Stimulated activated naive CD4-positive, alpha-beta T cell treated with Interleukin-2 at 50 U/mL for 16 hours (primary cell): ENCODE measurements around the gene PRIM1.
"Not testable (repeated sequence)": the region's sequence is repeated elsewhere in the genome, so short reads cannot be mapped to it uniquely, and the experiment has no call there.

ENCODE experiments used
- DNase-seq: peaks from one replicate; lab custom pipeline; 2025; lab: John Stamatoyannopoulos, UW

Gene PRIM1

DNA sequence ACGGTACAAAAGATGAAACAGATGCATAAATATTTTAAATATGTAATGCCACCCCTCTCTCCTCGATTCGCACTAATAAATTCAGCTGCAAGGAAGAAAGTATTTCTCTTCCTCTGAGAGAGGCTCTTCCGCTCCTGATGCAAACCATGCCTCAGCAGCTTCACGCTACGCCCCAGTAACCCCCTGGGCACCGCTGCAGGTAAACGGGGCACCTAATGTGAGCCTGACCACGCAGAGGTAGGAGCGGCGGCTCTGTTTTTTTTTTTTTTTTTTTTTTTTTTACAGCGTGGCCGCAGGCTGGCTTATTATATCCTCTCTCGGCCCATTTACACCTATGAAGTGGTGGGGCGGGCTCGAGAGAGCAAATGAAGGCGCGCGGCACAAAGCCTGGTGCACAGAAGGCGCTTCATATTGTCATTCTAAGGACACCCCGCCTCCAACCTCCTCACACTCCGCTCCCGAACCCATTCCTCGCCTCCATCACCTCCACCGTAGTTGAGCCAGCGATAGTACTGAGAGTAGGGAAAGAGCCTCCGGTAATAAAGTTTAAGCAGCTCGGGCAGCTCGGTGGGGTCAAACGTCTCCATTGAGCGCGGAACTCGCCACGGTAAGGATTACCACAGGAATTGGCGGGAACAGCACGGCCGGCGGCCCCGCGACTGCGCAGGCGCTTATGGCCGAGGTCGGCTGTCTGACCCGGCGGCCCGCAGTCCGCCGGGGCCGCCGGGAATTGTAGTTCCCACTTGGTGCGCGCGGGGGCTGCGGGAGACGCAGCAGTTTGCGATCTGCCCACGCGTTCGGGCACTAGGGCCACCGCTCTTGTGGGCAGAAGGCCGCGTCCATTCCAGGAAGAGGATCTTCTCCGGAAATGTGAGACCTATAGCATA is at the start of gene PRIM1:
Gene PRIM1, minus strand, starts transcription at position 612 of the 887 bp plus-strand sequence. Its CDS starts 25 bp downstream, at position 587.
- DNase-seq, result peak; percentile 85

DNA sequence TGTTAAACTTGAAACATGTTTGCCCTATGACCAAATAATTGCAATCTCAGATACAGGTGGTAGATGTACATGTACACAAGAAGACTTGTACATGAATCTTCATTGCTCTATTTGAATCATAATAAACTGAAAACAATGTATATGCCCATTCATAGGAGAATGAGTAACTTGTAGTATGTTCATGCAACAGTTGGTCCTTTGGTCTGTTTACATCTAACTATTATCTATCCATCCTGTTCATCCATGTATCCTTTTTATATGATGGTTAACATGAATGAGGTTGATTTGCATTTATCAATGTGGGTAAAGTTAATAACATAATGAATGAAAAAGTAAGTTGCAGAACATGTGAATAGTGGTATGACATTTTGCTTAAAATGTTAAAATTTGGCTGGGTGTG is 48.1 kb upstream of the PRIM1 start:
- DNase-seq, result no peak

DNA sequence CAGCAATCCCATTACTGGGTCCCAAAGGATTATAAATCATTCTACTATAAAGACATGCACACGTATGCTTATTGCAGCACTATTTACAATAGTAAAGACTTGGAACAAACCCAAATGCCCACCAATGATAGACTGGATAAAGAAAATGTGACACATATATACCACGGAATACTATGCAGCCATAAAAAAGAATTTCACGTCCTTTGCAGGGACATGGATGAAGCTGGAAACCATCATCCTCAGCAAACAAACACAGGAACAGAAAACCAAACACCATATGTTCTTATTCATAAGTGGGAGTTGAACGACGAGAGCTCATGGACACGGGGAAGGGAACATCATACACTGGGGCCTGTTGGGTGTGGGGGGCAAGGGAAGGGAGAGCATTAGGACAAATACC is 47.2 kb upstream of the PRIM1 start:
- DNase-seq, result not testable (repeated sequence)

DNA sequence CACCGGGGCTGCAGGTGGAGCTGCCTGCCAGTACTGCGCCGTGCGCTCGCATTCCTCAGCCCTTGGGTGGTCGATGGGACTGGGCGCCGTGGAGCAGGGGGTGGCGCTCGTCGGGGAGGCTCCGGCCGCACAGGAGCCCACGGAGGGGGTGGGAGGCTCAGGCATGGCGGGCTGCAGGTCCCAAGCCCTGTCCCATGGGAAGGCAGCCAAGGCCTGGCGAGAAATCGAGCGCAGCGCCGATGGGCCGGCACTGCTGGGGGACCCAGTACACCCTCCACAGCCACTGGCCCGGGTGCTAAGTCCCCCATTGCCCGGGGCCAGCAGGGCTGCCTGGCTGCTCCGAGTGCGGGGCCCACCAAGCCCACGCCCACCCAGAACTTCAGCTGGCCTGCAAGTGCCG is 43.7 kb upstream of the PRIM1 start:
- DNase-seq, result not testable (repeated sequence)

DNA sequence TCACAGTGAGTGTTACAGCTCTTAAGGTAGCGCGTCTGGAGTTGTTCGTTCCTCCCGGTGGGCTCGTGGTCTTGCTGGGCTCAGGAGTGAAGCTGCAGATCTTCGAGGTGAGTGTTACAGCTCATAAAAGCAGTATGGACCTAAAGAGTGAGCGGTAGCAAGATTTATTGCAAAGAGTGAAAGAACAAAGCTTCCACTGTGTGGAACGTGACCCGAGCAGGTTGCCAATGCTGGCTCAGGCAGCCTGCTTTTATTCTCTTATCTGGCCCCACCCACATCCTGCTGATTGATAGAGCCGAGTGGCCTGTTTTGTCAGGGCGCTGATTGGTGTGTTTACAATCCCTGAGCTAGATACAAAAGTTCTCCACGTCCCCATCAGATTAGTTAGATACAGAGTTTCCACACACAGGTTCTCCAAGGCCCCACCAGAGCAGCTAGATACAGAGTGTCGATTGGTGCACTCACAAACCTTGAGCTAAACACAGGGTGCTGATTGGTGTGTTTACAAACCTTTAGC is 43.0 kb upstream of the PRIM1 start:
- DNase-seq, result not testable (repeated sequence)

DNA sequence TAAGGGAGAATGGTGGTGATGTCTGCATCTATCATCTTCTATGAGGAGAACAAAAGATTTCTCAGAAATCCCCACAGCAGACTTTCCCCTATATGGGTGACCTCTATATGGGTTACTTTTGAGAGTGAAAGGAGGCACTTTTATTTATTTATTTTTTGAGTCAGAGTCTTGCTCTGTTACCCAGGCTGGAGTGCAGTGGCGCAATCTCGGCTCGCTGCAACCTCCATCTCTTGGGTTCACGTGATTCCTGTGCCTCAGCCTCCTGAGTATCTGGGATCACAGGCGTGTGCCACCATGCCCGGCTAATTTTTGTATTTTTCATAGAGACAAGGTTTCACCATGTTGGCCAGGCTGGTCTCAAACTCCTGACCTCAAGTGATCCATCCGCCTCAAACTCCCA is 41.0 kb upstream of the PRIM1 start:
- DNase-seq, result not testable (repeated sequence)

DNA sequence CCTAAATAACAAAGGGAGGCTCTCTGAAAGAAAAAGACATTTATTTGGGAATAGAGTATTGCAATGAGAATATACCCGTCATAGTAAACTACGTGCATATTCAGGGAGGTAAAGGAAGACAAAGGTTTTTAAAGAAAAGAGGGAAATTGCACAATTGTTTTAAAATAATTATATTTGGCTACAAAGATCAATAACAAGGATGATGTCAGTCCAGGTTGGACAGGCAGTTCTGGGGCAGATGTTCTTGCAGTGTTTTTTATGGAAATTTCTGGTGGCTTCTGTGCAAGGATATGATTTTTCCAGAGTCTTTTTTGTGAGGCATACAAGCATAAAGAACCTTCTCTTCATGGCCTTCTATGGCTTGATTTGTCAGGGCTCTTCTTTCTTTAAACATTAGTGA is 40.6 kb upstream of the PRIM1 start:
- DNase-seq, result no peak

DNA sequence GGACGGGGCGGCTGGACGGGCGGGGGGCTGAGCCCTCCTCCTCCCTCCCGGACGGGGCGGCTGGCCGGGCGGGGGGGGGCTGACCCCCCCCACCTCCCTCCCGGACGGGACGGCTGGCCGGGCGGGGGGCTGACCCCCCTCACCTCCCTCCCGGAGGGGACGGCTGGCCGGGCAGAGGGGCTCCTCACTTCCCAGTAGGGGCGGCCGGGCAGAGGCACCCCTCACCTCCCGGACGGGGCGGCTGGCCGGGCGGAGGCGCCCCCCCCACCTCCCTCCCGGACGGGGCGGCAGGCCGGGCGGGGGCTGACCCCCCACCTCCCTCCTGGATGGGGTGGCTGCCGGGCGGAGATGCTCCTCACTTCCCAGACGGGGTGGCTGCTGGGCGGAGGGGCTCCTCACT is 37.3 kb upstream of the PRIM1 start:
- DNase-seq, result not testable (repeated sequence)

DNA sequence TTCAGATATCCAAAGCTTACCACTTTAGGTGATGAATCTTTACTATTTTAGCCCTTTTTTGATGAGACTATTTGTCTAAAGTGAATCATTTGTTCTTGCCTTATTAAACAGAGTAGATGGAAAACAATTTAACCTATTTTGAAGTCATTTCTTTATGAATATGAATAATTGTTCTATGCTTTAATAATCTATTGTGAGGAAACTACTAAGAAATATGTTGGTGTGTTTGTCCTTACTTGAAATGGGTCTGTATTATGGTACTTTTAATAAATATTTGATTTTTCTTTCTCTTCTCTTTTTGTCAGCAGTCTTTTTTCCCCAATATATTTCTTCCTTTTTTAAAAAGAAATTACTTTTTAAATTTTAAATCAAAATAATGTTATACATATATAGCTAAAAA is 35.4 kb upstream of the PRIM1 start:
- DNase-seq, result no peak

DNA sequence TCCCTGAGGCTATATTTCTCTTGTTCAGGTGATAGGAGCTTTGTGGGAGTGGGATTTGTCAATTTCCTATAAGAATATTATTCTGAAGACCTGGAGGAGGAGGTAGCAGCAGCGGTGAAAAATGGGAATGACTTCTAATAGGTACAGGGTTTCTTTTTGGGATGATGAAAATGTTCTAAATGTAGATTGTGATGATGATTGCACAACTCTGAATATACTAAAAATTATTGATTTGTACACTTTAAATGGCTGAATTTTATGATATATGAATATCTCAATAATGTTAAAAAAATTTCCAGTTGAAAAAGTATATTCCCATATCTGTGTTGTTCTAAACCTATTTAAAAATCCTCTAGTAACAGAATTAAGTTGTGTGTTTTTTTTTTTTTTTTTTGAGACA is 33.8 kb upstream of the PRIM1 start:
- no peak for DNase-seq

DNA sequence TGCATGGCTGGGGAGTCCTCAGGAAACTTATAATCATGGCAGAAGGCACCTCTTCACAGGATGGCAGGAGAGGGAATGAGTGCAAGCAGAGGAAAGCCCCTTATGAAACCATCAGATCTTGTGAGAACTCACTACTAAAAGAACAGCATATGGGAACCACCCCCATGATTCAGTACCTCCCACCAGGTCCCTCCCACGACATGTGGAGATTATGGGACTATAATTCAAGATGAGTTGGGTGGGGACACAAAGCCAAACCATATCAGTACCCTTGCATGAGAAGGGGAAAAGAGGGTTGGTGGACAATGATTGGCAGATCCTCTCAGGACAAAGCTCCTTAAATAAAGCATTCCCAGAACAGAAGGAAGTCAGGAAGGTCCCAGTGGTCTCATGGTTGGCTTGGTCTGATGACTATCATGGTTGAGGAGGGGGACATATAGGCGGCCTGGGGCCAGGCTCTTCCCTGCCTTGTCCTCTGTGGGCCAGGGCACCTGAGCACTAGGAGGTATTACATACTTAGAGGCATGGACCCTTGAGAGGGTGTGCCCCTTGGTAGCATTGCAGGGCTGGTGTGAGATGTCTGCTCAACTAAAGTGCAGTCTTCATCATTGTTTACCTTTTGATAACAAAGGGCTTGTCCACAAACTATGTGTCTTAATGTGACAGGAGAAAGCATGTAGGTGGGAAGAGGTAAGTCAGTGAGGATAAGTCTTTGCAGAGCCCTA is 33.2 kb upstream of the PRIM1 start:
- no peak for DNase-seq

DNA sequence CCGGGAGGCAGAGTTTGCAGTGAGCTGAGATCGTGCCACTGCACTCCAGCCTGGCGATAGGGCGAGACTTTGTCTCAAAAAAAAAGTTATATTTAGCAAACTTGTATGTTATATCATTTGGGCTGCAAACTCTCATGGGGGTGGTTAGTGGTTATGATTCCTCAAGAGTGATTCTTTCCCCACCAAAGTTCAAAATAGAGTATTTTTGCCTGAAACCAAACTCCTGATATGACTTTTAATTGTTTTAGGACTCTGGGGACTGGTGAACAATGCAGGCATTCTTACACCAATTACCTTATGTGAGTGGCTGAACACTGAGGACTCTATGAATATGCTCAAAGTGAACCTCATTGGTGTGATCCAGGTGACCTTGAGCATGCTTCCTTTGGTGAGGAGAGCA is 29.6 kb upstream of the PRIM1 start:
- no peak for DNase-seq

DNA sequence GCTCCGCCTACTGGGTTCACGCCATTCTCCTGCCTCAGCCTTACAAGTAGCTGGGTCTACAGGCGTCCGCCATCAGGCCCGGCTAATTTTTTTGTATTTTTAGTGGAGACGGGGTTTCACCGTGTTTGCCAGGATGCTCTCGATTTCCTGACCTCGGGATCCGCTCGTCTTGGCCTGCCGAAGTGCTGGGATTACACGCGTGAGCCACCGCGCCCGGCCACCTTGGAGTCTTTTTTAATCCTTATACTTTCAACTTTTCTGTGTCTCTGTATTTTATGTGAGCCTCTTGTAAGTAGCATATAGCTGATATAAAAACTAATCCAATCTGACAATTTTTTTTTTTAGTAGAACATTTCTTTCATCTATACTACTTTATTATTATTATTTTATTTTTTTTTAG is 26.6 kb upstream of the PRIM1 start:
- DNase-seq, result no peak

DNA sequence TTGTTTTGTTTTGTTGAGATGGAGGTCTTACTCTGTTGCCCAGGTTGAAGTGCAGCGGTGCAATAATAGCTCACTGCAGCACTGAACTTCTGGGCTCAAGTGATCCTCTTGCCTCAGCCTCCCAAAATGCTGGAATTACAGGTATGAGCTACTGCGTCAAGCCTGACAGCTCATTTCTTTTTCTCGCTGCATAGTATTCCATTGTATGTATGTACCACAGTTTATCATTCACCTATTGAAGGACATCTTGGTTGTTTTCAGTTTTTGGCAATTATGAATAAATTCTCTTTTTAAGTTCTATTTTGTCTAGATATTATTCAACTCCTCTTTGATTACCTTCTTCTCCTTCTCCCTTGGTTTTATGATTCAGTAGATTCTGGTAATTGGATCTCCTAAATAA is 24.5 kb upstream of the PRIM1 start:
- DNase-seq, result no peak

DNA sequence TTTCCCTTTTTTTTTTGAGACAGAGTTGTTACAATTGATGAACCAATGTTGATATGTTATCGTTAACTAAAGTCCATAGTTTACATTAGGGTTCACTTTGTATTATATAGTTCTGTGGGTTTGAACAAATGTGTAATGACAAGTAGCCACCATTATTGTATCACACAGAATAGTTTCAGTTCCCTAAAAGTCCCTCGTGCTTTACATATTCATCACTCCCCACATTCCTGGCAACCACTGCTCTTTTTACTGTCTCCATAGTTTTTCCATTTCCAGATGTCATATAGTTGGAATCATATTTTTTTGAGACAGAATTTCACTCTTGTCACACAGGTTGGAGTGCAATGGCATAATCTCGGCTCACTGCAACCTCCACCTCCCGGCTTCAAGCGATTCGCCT is 23.5 kb upstream of the PRIM1 start:
- DNase-seq, result no peak

DNA sequence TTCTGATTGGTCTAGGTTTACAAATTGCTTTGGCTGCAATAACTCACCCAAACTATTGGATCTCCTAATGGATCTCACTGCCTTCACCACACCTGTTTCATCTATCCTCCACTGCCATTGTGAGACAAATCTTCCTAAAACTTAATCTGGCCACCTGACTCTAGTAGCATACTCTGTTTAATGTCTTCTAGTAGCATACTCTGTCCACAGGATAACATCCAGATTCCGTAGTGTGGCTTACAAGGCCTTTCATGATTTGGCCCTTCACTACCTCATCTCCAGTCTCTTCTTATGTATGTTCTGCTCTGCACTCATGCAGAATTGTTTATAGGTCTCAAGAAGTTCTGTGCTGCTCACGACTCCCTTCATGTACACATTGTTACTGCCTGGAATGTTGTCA is 21.0 kb upstream of the PRIM1 start:
- DNase-seq, result no peak

DNA sequence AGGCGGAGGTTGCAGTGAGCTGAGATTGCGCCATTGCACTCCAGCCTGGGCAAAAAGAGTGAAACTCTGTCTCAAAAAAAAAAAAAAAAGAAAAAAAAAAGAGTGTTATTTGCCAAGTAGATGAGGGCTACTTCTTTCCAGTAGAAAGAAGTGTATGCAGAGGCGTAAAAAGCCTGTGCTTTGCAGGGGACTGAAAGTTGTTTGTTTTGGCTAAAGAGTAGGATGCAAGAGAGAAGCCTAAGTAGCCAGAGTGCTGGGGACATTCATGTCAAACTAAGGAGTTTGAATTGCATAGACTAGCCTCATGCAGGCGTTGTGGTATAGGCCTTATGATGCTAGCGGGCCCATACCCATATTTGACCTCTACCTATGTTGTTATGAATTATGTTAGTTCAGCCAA is 20.5 kb upstream of the PRIM1 start:
- no peak for DNase-seq

DNA sequence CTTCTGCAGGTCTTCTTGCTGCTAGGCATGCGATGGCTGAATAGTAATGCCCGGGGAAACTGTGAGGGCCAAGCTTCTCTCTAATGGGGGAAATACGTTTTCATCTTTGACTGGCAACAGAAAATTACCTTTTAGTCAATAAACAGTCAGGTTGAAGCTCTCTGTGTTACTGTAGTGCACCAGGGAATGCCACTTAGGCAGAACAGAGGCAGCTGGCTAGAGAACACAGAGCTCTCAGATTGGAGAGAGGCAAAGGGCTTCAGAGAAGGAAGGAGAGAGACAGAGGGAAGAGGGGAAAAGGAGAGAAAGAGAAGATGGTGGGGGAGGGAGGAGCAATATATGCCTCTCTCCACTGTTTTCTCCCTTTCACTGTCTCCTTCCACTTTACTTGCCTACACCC is 17.7 kb upstream of the PRIM1 start:
- no peak for DNase-seq

DNA sequence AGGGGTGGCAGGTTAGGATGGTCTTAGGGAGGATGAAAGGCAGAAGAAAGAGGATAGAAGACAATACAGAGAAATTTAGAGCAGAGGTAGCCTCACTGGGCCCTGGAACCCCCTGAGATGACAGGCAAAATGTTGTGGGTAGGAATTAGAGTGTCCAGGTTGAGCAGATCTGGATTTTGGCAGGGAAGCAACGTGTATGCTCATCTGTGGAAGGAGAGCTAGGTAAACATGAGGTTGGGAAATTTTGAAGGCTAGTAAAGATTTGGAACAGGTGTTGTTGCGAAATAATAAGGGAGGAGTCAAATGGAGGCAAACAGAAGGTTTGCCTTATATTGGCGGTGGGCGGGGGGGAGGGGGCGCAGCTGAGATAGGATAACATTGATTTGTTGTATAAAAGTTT is 16.3 kb upstream of the PRIM1 start:
- no peak for DNase-seq

DNA sequence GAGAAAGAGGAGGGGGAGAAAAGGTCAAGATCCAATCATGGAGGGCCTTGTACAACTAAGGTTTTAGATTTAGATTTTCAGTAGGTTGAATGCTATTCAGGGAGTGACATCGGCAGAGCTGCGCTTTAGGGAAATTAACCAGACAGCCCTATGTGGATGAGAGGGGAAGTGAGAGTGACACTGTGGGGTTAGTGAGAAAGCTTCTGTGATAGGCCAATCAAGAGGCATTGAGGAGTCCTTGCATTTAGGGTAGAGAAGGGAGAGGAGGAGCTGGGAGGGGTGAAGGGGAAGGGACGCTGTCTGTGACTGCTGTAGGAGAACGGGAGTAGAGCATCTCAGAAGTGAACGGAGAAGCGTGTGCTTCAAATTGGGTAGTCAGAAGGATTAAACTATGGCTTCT is 14.4 kb upstream of the PRIM1 start:
- no peak for DNase-seq

DNA sequence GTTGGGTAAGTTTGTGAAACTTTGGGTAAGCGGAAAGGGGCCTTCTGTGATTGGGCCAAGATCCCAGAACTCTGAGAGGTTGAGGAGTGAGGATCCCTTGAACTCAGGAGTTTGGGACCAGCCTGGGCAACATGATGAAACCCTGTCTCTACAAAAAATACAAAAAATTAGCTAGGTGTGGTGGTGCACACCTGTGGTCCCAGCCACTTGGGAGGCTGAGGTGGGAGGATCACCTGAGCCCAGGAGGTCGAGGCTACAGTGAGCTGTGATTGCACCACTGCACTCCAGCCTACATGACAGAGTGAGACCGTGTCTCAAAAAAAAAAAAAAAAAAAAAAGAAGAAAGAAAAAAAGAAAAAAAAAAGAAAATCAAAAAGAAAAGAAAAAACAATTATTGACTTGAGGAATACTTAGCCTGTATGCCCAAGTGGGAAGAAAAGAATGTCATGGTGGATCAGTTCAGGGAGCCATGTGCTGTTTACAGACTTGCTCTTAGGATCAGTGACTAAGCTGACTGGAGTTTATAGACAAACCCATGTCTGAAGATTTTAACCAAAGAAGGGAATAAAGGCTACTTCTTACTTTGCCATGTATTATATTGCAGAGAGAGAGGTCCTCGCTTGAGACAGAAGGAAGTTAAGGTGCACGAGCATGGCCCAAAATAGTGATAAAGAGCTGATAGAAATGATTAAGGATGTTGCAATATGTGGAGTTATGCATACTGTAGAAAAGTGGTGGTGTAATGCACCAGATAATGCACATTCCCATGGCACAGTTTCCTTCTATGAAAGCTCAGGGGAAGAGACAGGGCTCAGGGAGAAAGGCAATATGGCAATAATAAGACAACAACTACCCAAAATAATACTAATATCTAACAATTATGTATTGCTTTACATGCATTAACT is 11.9 kb upstream of the PRIM1 start:
- no peak for DNase-seq

DNA sequence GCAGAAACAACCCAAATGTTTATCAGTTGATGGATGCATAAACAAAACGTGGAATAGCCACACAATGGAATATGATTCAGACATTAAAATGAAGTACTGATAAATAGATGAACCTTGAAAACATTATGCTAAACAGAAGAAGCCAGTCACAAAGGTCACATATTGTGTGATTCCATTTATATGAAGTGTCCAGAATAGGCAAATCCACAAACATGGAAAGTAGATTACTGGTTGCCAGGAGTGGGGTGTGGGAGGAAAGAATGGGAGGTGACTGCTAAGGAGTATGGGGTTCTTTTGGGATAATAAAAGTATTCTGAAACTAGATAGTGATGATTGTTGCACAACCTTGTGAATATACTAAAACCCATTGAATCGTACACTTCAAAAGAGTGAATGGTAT is 9.7 kb upstream of the PRIM1 start:
- no peak for DNase-seq
